Astrocyte of the spinal cord (primary cell): ENCODE data around the gene STK36.

Experiments used
- DNase-seq: peaks from one replicate; pipeline ENCODE4 v3.0.0; 2011; ENCODE audit warnings: low read depth, low spot score
- H3K4me3 ChIP-seq: 2 replicates; pipeline ENCODE4 v1.5.1; 2011; ENCODE audit warnings: low read depth, mild to moderate bottlenecking, low read length, moderate library complexity
- in situ Hi-C: cut with HindIII; loops from 2 replicates; pipeline ENCODE4 v1.10.0; 2017; ENCODE audit warnings: low sequenced_read_pairs
- TF ChIP-seq, protein P1 (sequence below): IDR thresholded peaks from 2 replicates; pipeline ENCODE4 v1.5.1; 2012; ENCODE audit warnings: low read depth, mild to moderate bottlenecking, low read length, inconsistent platforms

Gene STK36

DNA sequence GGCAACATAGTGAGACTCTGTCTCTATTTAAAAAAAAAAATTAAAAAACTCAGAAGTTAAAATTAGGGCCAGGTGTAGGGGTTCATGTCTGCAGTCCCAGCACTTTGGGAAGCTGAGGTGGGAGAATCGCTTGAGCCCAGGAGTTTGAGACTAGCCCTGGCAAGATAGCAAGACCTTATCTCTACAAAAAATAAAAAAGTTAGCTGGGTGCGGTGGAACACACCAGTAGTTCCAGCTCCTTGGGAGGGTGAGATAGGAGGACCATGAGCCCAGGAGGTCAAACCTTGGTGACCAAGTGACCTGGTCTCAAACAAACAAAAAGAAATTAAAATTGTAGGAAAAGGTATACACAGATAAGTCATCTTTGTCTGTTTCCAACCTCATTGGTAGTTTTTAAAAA is 50.0 kb downstream of the STK36 start:
- no peak for DNase-seq
- TF ChIP-seq, protein P1, sequence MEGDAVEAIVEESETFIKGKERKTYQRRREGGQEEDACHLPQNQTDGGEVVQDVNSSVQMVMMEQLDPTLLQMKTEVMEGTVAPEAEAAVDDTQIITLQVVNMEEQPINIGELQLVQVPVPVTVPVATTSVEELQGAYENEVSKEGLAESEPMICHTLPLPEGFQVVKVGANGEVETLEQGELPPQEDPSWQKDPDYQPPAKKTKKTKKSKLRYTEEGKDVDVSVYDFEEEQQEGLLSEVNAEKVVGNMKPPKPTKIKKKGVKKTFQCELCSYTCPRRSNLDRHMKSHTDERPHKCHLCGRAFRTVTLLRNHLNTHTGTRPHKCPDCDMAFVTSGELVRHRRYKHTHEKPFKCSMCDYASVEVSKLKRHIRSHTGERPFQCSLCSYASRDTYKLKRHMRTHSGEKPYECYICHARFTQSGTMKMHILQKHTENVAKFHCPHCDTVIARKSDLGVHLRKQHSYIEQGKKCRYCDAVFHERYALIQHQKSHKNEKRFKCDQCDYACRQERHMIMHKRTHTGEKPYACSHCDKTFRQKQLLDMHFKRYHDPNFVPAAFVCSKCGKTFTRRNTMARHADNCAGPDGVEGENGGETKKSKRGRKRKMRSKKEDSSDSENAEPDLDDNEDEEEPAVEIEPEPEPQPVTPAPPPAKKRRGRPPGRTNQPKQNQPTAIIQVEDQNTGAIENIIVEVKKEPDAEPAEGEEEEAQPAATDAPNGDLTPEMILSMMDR: no peak
- H3K4me3 ChIP-seq: no peak overlapping the region
- in situ Hi-C loops: no loop called here

DNA sequence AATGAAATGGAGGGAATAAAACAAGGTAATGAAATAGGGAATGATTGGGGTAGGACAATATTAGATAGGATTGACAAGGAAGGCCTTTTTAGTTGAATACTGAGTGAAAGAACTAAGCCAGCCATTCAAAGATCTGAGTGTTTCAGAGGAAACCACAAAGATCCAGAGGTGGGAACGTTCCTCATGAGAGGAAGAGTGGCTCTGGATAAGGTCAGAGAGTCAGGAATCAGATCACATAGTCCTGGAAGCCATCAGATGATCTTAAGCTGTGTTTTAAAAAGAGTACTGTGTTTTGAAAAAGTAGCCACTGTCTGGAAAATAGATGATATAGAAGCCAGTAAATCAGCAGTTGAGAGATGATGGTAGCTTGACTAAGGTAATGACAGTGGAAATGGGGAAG is 50.5 kb downstream of the STK36 start:
- TF ChIP-seq, protein P1: no peak
- no peak overlapping the region for H3K4me3 ChIP-seq
- no peak for DNase-seq
- in situ Hi-C loops: no loop called here

DNA sequence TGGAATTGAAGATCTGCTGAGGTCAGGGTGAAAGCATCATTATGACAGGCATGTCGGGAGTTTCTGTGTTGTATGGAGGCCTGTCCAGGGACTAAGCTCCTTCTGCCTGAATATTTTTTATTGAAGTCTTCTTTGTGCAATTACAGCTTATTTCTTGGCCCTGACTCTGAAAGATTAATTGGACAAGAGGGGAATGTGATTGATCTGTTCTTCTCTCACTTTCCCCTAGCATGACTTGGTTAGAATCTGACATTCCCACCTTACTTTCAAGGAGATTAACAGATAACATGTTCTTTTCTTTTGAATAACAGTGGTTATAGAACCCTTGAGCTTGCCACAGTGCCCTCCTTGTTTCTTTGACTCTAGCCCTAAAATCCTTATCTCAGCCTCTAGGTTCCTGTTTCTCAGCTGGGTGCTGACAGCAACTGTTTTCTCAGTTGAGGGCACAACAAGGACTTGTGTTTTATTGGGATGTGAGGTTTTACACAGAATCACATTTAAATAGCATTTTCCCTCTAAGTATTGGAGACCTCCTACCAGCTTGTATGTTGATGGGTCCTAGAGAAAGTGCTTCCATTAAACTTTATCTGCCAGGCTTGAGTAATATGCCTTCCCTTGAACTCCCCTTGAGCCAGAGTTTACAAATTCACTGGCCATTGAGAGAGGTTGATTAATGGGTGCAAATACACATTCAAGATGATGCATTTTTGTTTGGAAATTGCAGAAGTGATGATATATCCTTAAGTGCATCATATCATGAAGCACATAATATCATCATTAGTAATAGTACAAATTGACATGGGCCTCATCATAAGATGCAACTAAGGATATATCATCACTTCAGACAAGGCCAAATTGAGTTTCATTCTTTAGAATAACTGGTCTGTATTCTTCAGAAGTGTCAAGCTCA is 51.2 kb downstream of the STK36 start:
- TF ChIP-seq, protein P1: no peak
- DNase-seq: no peak
- H3K4me3 ChIP-seq: no peak overlapping the region
- in situ Hi-C loops: no loop called here

DNA sequence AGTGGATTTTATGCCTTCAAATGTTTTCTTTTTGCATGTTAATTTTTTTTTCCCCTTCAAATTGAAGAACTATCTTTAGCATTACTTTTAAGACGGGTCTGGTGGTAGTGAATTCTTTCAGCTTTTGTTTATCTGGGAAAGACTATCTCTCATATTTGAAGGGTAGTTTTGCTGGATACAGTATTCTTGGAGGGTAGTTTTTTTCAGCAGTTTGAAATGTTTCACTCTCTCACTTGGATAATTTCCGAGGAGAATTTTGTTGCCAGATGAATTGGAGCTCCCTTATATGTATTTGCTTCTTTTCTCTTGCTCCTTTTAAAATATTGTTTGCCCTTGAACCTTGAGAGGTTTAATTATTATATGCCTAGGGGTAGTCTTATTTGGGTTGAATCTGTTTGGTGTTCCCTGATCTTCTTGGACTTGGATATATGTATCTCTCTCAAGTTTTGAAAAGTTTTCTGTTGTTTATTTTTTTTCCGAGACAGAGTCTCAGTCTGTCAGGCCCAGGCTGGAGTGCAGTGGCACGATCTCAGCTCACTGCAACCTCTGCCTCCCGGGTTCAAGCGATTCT is 54.2 kb downstream of the STK36 start:
- TF ChIP-seq, protein P1: no peak
- DNase-seq: no peak
- in situ Hi-C loops: no loop called here
- H3K4me3 ChIP-seq: no peak overlapping the region

DNA sequence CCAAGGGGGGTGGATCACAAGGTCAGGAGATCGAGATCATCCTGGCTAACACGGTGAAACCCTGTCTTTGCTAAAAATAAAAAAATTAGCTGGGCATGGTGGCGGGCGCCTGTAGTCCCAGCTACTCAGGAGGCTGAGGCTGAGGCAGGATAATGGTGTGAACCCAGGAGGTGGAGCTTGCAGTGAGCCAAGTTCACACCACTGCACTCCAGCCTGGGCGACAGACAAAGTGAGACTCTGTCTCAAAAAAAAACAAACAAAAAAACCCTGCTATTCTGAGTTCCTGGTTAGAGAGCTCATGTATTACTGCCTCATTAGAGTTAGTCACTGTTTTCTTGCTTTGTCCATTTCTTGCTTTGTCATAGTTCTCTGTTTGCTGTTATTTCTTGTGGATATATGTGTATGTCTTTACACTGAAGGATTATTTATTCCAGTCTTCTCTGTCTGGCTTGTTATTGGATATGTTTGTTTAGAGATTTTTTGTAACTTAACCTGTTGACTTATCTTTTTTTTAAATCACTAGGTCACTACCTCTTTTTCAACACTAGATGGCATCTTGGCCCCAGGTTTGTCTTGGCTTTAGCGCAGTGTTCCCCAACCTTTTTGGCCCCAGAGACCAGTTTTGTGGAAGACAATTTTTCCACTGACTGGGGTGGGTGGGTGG is 55.7 kb downstream of the STK36 start:
- TF ChIP-seq, protein P1: peak; percentile 40
- in situ Hi-C loops: no loop called here
- peak; percentile 32 for DNase-seq
- H3K4me3 ChIP-seq: no peak overlapping the region

DNA sequence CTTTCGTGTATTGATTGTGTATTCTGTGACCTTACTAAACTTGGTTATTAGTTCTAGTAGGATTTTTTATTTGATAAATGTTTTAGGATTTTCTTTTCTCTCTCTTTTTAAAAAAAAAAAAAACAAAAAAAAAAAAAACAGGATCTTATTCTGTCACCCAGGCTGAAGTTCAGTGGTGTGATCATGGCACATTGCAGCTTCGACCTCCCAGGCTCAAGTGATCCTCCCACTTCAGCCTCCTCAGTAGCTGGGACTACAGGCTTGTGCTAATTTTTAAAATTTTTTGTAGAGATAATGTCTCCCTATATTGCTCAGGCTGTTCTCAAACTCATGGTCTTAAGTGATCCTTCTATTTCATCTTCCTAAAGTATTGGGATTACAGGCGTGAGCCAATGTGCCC is 57.8 kb downstream of the STK36 start:
- no peak overlapping the region for H3K4me3 ChIP-seq
- TF ChIP-seq, protein P1: no peak
- in situ Hi-C loops: no loop called here
- no peak for DNase-seq
